ENCODE measurements around the gene METRNL.

METRNL gene

DNA sequence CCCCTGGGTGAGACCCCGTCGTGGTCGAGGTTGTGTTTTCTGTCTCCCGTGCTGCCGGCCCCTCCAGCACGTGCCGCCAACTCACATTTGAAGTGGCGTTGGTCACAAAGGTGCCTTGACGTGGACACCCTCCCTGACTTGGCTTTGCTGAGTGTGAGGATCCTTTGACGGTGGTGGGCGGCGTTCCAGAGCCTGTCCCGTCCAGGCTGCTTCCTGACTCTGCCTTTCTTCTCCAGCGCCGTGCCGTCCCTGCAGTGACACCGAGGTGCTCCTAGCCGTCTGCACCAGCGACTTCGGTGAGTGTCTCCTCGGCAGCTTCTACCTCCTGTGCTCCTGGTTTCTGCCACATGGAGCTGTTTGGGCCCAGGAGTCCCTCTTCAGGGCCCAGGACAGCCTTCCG lies 13.5 kb downstream of the METRNL start:
- no peak for DNase-seq (ENCODE audit: low read depth)

DNA sequence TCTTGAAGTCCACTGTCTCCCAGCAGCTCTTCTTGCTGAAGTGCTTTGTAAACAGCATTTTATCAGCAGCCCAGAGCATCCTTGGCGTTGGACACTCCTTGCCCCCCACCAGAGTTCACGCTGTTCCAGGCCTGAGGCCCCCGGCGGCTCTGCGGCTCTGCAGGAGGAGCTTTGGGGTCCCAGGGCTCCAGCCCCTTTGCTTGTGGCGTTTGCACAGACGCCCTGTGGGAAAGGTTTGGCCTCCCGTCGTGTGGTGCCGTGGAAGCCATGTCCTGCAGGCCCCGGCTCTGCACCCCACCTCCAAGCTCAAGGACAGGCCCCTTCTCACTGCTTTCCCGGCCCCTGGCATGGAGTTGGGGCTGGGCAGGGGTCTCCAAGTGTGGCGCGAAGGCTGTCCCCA lies 14.1 kb downstream of the METRNL start:
- no peak for DNase-seq (ENCODE audit: low read depth)

GRCh38 chr17:83094291-83094690 lies 14.9 kb downstream of the METRNL start:
- DNase-seq (ENCODE audit: low read depth), result no peak

DNA sequence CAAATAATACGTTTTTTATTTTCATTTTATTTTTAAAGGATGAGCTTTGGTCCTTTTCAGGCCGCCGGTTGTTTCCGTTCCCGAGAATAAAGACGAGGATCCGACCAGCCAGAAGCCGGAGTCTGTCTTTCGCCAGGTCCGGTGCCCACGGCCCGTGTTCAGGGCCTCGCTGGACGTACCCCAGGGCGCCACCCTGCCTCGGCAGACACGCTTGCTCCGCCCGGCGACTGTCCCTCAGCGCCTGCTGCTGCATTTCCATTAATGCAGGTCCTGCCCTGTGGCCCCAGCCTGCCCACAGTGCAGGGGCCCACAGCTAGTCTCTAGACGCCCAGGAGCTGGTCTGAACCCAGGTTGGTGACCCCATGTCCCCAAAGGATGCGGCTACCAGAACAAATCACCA lies 15.6 kb downstream of the METRNL start:
- DNase-seq (ENCODE audit: low read depth), result no peak

GRCh38 chr17:83096401-83097224 lies 17.2 kb downstream of the METRNL start:
- DNase-seq (ENCODE audit: low read depth), result no peak

DNA sequence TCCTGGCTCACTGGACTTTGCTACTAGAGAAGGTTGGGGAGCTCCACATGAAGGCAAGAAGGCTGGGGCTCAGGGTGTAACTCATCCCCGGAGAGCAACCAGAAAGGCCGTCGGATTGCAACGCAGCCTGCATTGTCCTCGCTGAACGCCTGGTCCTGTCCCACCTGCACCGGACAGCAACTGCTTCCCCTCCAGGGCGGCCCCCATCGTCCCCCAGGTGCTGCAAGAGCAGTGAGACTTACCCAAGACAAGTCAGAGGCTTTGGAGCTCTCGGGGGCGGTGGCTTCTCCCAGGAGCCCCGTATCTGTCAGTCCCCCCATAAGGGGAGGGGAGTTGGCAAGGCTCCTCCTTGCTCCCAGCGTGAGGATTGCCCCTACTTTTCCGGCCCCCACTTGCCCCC lies 18.4 kb downstream of the METRNL start:
- no peak for DNase-seq (ENCODE audit: low read depth)

DNA sequence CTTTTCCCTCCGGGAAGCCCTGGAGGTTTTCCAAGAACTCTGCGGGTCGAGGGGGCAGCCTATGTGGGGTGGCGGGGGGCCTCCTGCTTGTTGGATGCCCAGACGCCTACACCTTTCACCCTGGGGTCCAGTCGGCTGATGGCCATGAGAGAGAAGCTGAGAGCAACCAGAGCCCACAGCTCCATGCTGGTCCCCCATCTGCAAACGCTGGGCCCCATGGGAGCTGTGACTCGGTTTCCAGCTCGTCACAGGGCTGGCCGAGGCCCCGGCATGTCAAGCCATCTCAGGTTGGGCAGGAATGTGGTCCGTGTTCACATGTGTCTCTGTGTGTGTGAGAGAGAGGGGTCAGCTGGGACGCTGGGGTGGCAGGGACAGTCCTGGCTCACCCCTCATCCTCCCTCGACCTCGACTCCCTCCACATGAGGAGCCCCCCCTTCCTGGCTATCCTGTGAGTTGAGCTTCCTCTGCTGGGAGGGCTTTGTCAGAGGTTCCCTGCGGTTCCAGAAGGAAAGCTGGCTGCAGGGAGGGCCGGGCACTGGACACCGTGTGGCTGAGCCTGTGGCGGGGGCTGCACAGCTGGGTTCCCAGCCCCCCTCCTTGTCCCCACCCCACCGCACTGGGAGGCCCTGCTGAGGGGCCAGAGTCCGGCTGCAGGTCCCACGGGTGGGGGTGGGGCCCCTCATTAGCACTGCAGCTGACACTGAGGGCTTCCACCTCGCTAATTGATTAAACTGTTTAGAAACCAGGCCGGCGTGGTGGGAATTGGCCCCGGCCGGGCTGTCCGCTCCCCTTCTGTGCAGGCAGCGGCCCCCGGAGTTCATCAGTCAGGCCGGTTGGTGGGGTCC lies 19.1 kb downstream of the METRNL start:
- no peak for DNase-seq (ENCODE audit: low read depth)

DNA sequence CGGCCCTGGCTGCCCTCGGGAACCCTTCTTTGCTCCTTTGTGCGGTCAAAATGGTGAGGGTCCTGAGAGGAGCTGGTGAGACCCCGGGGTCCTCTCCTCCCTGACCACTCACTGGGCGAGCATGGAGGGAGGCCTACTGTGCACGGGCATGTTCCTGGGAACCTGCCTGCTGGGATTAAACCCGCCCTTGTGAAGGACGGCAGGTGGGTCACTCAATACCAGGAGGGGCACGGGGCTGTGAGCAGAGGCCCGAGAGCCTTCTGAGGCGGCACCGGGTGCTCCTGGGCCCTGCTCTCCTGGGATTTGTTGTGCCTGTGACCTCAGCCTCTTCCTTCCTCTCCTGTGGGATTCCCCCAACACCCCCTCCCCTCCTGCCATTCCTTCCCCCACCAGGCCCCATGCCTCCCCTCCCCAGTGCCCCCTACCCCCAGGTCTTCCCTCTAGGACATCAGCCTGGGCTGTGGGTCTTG lies 19.7 kb downstream of the METRNL start:
- DNase-seq (ENCODE audit: low read depth), result no peak

DNA sequence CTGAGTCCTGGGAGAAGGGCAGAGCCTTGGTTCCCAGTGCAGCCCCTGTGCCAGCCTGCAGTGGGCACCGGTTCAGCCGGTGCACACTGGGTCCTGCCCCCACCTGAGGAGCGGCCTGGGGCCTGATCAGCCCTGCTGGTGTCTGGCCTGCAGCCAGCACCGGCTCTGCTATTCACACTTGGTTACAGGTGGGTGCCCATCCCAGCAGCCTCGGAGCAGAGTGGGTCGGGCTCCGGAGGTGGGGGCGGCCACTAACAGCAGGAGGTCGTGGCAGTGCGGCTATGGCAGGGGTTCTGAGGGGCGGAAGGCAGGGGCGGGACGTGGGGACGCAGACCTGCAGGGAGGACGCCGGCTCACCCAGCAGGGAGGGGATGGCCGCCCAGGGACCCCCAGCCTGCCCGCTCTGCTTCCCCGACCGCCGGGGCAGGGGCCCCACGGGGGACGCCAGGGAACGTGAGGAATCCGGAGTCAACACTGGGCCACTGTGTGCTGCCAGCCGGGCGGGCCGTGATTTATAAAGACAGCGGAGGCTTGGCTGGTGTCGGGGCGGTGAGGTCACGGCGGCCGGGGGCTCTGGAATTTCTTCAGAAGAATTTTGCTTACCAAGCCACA lies 20.3 kb downstream of the METRNL start:
- no peak for DNase-seq (ENCODE audit: low read depth)

DNA sequence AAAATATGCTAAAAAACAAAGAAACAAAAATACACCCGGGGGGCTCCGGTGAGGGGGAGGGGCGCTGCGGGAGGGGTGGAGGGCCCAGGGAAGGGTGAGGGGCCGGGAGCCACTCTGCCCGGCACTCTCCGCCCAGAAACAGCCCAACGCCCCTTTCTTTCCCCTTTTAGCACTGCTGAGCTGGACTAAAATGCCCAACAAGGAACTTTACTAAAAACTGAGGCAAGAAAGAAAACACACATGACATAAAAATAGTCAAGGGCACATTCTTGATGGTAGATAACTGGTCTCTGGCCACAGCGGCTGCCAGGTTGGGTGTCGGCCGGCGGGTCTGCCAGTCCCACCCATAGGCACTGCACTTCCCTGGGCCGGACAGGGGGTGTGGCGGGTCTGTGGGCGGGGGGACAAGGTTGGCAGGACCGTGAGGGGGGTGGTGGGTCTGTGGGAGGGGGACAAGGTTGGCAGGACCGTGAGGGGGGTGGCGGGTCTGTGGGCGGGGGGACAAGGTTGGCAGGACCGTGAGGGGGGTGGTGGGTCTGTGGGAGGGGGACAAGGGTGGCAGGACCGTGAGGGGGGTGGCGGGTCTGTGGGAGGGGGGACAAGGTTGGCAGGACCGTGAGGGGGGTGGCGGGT lies 20.9 kb downstream of the METRNL start:
- DNase-seq (ENCODE audit: low read depth), result no peak

GRCh38 chr17:83100853-83101391 lies 21.5 kb downstream of the METRNL start:
- DNase-seq (ENCODE audit: low read depth), result no peak

DNA sequence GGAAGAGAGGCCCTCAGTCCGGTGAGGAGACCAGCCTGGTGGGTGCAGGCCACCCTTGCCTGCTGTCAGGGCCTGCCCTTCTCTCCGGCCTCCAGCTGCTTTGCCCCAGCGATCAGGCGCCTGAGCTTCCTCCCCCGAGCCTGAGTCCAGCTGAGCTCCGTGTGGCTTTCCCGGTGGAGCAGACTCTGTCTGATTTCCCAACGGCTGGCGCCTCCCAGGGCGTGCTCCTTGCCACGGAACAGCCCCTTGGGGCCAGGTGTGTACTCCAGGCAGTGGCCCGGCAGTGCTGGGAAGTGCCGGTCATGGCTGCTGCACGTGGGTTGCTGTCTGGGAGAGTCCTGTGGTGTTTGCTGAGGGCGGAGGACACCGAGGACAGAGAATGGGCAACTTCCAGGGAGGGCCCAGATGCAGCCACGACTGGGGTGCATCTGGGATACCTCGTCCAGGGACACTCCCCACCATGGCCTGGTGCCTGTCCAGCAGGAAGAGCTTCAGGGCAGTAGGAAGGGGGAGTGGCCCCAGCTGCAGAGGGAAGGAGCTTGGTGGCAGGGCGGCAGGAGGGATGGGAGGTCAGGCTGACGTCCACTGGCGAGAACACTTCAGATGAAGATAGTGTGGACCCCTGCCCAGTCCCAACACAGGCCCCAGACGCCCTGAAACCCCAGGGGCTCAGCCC lies 22.5 kb downstream of the METRNL start:
- DNase-seq (ENCODE audit: low read depth), result no peak

- no peak for DNase-seq (ENCODE audit: low read depth)
Measured at GRCh38 chr17:83103200-83103942, 24.0 kb downstream of the METRNL start.

- no peak for DNase-seq (ENCODE audit: low read depth)
Measured at GRCh38 chr17:83103943-83104311, 24.5 kb downstream of the METRNL start.

GRCh38 chr17:83104577-83105505 lies 25.4 kb downstream of the METRNL start:
- no peak for DNase-seq (ENCODE audit: low read depth)

DNA sequence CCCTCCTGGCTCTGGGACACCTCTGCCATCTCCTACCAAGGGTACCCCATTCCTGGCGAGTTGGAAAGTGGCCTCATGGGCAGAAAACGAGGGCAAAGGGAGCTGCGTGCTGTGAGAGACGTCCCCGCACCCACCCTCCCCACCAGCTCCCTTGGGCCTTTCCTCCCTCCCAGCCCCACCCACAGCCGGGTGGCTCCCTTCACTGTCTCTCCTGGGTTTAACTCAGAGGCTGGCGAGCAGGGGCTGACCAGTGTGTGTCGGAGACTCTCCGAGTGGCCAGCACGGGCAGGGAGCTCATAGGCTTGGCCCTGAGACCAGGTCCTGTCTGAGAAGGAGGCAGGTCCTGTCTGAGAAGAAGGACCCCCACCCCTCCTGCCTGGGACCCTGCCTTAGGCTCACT lies 26.1 kb downstream of the METRNL start:
- DNase-seq (ENCODE audit: low read depth), result no peak

DNA sequence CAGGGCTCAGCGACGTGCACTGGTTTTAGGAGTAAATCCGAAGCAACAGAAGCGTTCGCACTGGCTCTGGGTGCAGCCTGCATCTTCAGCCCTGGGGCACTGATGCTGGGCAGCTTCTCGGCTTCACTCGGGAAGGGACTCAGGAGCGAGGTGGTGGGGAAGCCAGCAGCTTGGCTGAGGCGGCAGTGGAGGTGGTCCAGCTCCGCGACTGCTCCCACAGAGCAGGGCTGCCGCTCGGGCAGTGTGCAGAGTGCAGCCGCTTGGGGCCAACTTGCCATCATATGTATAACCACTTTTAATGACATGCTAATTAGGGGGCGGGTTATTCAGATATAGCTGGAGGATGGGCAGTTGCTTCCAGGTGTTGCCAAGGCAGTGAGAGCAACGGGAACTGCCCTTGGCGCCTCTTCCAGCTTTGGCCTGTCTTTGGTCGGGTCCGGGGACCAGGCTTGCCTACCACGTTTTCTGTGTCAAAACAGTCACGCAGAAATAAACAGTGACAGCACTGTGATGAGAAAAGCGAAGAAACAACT lies 26.7 kb downstream of the METRNL start:
- no peak for DNase-seq (ENCODE audit: low read depth)

DNA sequence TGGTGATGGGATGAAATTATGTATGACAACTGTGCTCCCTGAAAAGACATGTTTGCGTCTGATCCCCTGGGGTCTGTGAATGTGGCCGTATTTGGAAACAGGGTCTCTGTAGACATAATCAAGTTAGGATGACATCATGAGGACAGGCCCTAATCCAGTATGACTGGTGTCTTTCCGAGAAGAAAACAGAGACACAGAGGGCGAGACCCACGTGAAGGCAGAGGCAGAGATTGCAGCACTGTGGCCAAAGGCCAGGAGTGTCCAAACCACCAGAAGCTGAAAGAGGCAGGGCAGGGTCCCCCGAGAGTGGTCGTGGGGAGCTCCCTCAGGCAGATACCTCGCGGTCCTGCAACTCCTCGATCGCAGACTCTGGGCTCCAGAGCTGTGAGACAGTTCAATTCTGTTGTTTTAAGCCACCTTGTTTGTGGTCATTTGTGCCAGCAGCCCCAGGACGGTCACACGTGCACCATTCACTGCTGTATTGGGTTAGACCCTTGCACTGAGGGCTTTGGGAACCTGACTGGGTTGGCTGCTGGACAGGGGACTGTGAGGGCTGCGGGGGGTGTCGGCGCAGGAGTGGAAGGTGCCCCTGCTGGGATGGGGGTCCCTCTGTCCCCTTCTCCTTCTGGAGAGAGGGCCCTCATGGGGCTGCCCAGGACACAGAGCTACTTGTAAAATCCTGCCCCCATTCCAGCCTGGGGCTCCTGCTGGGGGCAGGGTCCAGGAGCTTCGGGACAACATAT lies 27.7 kb downstream of the METRNL start:
- DNase-seq (ENCODE audit: low read depth), result no peak

DNA sequence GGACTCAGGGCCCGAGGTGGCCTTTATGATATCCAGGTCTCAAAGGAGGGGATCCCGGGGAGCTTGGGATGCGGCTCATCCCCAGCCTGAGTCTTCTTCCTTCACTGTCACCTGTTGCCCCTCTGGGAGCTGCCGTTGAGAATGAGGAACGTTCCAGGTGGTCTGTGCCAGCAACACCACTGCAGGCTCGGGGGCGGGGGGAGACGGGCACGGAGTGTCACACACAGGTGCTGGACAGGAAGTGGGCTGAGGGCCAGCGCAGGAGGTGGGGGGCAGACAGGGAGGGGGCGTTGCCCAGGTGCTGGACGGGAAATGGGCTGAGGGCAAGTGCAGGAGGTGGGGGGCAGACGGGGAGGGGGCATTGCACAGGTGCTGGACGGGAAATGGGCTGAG lies 28.2 kb downstream of the METRNL start:
- no peak for DNase-seq (ENCODE audit: low read depth)

Measured in non-pigmented ciliary epithelial cell (primary cell).